ENCODE results near the gene DNAJC21. TPM values are rescaled to one million over a fixed set of nuclear protein-coding genes. Genes with fewer than 3 reads are reported as not detected.

DNAJC21 gene
- polyA plus RNA-seq, 3 donors, result 8.5 to 10.2 (median 8.6) TPM

DNA sequence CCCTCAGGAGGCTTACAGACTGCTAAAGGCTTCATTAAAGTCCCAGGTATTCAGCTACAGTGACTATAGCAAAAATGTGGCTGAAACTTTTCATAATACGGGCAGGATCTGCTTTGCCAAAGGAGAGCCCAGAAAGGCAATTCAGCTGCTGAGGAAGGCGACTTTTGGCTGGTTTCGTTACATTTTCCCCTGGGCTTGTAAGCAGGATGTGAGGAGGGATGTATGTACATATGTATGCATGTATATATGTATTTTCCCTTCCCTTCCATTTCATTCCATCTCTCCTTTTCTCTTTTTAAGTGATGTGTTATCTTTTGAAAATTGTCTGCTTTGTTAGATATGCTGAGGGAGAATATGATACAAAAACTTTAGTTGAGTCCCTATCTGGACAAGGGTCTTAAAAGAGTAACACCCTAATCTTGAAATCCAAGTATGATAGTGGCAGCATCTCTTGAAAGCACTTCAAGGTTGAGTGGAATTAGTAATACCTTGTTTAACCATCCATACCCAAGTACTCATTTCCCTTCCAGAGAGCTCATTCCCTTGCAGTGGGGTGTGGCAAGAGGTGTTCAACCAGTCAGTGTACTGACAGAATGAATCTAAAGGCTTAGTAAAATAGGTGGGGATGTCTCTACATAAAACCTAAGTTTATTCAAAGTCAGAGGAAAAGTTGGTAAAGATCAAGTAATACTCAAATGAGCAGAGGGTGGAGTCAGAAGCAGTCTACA lies 42.8 kb upstream of the DNAJC21 start:
- peaks cover 0 to 4% (median 0%) of the 10 kb centered on the region in 3 donors for H3K27me3 Mint-ChIP-seq (ENCODE audit: low read depth in 3 of 3)
- Histone ChIP-seq H3K27me3 (ENCODE audit: control insufficient read depth in 2 of 2, insufficient read depth in 2 of 2, low read length in 2 of 2) (no peaks in the 10 kb centered on the region), H3K27ac (ENCODE audit: low read depth in 1 of 2, low read length in 2 of 2) (no peak overlapping the region), H3K4me3 (replicated peaks in 1 of 3; ENCODE audit: low read depth in 2 of 3, low read length in 3 of 3) (no peak overlapping the region), H2AFZ (ENCODE audit: insufficient read depth, low read depth, low read length, poor library complexity, severe bottlenecking) (no peak overlapping the region), H3K9ac (ENCODE audit: insufficient read depth, low read length, poor library complexity, severe bottlenecking) (no peak overlapping the region), H4K20me1 (ENCODE audit: insufficient read depth, low read length) (no peaks in the 10 kb centered on the region), H3K9me3 (replicated peaks in 1 of 2; ENCODE audit: control insufficient read depth in 1 of 2, insufficient read depth in 1 of 2, low read length in 2 of 2) (no peaks in the 10 kb centered on the region), H3K4me1 (ENCODE audit: control insufficient read depth in 1 of 2, insufficient read depth in 2 of 2, low read length in 2 of 2) (no peaks in the 10 kb centered on the region), H3K36me3 (replicated peaks in 1 of 2; ENCODE audit: control insufficient read depth in 1 of 2, insufficient read depth in 2 of 2, low read length in 2 of 2) (no peaks in the 10 kb centered on the region), H3K4me2 (replicated peaks; ENCODE audit: extremely low read depth, low read length, poor library complexity, severe bottlenecking) (no peak overlapping the region), H3K79me2 (ENCODE audit: insufficient read depth, low read length) (no peaks in the 10 kb centered on the region)
- intact Hi-C loops (cut with micrococcal nuclease), result no loop called here
- no peaks in the 10 kb centered on the region for H3K4me1 Mint-ChIP-seq
- H3K4me3 Mint-ChIP-seq, result no peak overlapping the region
- no peak for DNase-seq
- no peaks in the 10 kb centered on the region for H3K9me3 Mint-ChIP-seq
- no peaks in the 10 kb centered on the region for H3K36me3 Mint-ChIP-seq
- TF ChIP-seq, protein P1, sequence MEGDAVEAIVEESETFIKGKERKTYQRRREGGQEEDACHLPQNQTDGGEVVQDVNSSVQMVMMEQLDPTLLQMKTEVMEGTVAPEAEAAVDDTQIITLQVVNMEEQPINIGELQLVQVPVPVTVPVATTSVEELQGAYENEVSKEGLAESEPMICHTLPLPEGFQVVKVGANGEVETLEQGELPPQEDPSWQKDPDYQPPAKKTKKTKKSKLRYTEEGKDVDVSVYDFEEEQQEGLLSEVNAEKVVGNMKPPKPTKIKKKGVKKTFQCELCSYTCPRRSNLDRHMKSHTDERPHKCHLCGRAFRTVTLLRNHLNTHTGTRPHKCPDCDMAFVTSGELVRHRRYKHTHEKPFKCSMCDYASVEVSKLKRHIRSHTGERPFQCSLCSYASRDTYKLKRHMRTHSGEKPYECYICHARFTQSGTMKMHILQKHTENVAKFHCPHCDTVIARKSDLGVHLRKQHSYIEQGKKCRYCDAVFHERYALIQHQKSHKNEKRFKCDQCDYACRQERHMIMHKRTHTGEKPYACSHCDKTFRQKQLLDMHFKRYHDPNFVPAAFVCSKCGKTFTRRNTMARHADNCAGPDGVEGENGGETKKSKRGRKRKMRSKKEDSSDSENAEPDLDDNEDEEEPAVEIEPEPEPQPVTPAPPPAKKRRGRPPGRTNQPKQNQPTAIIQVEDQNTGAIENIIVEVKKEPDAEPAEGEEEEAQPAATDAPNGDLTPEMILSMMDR (IDR thresholded peaks at IDR 0.05), result no peak
- 100% methylated on average over 1 of the region's 3 CpGs for WGBS (ENCODE audit: insufficient coverage)
- H3K27ac Mint-ChIP-seq, result no peak overlapping the region

DNA sequence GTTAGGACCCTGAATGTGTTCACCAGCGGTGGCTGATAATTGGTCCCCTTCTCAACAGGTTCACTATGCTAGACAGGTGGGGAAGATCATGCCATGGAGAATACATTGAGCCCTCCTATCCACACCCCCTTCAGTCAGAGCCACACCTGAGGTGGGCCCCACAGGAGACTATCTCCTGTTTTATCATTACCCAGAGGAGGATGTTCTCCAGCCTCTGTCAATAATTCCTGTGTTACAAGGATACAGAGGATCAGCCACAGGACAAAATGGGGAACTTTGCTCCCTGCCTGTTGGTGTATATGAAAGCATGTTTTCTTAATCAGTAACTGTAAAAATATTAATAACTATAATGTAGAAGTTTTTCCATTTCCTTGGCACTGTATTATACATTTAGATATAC lies 40.0 kb upstream of the DNAJC21 start:
- Mint-ChIP-seq H3K27me3 (ENCODE audit: low read depth in 3 of 3) (peaks cover 0 to 3% (median 2%) of the 10 kb centered on the region in 3 donors), H3K27ac (no peak overlapping the region), H3K4me3 (no peak overlapping the region), H3K36me3 (no peaks in the 10 kb centered on the region), H3K9me3 (no peaks in the 10 kb centered on the region), H3K4me1 (peaks cover 3% of the 10 kb centered on the region)
- TF ChIP-seq, protein P1 (IDR thresholded peaks at IDR 0.05), result no peak
- H3K27ac ChIP-seq (ENCODE audit: low read depth in 1 of 2, low read length in 2 of 2), result no peak overlapping the region
- intact Hi-C loops (cut with micrococcal nuclease), result no loop called here
- H3K27me3 ChIP-seq (ENCODE audit: control insufficient read depth in 2 of 2, insufficient read depth in 2 of 2, low read length in 2 of 2), result no peaks in the 10 kb centered on the region
- H3K79me2 ChIP-seq (ENCODE audit: insufficient read depth, low read length), result no peaks in the 10 kb centered on the region
- H3K36me3 ChIP-seq (replicated peaks in 1 of 2; ENCODE audit: control insufficient read depth in 1 of 2, insufficient read depth in 2 of 2, low read length in 2 of 2), result no peaks in the 10 kb centered on the region
- H4K20me1 ChIP-seq (ENCODE audit: insufficient read depth, low read length), result no peaks in the 10 kb centered on the region
- H3K9me3 ChIP-seq (replicated peaks in 1 of 2; ENCODE audit: control insufficient read depth in 1 of 2, insufficient read depth in 1 of 2, low read length in 2 of 2), result no peaks in the 10 kb centered on the region
- H3K9ac ChIP-seq (ENCODE audit: insufficient read depth, low read length, poor library complexity, severe bottlenecking), result no peak overlapping the region
- H3K4me1 ChIP-seq (ENCODE audit: control insufficient read depth in 1 of 2, insufficient read depth in 2 of 2, low read length in 2 of 2), result no peaks in the 10 kb centered on the region
- no peak overlapping the region for H3K4me2 ChIP-seq (replicated peaks; ENCODE audit: extremely low read depth, low read length, poor library complexity, severe bottlenecking)
- no CpG with 5 or more reads among the region's 1 CpG for WGBS (ENCODE audit: insufficient coverage)
- no peak overlapping the region for H3K4me3 ChIP-seq (replicated peaks in 1 of 3; ENCODE audit: low read depth in 2 of 3, low read length in 3 of 3)
- H2AFZ ChIP-seq (ENCODE audit: insufficient read depth, low read depth, low read length, poor library complexity, severe bottlenecking), result no peak overlapping the region
- no peak for DNase-seq

Data from CD14-positive monocyte (primary cell).